Pancreas (tissue), 10 donors: ENCODE results near the gene GRIA3. TPM values are rescaled to one million over a fixed set of nuclear protein-coding genes. Genes with fewer than 3 reads are reported as not detected.

Source experiments
- ATAC-seq, 4 donors: fragments of 200-7000 bp; cut with Tn5 transposase; one replicate each; pipeline versions ENCODE4 v1.8.0 to v1.9.1; 2020; ENCODE audit warnings: mild to moderate bottlenecking in 4 of 4, moderate library complexity in 4 of 4
- DNase-seq, 6 donors: peaks; one replicate each; pipeline ENCODE4 v3.0.0-alpha.2; 2020
- FAIRE-seq: peaks from 2 replicates; lab custom pipeline; 2012; peaks lifted over from hg19 to GRCh38; lab: Jason Lieb, UNC
- H3K27ac ChIP-seq, 4 donors: fragments of 200-600 bp; sonication (generic); 1 replicate in 3 of 4; 2 replicates in 1 of 4; pipeline versions ENCODE4 v1.5.0 to v1.8.0; 2020
- H3K27me3 ChIP-seq, 4 donors: fragments of 200-600 bp; one replicate each; pipeline ENCODE4 v1.8.0; 2021
- H3K36me3 ChIP-seq, 3 donors: fragments of 200-600 bp; sonication (generic) in 1 of 3; one replicate each; pipeline versions ENCODE4 v1.5.0 to v1.8.0; 2020 to 2021
- H3K4me1 ChIP-seq, 3 donors: fragments of 200-600 bp; one replicate each; pipeline ENCODE4 v1.8.0; 2021
- H3K4me3 ChIP-seq, 4 donors: fragments of 200-600 bp; sonication (generic) in 2 of 4; one replicate each; pipeline versions ENCODE4 v1.5.0 to v1.8.0; 2020 to 2021
- H3K9me3 ChIP-seq, 4 donors: fragments of 200-600 bp; one replicate each; pipeline ENCODE4 v1.8.0; 2021
- CTCF ChIP-seq, 4 donors: fragments of 200-600 bp; sonication (generic) in 3 of 4; IDR thresholded peaks; one replicate each; pipeline versions ENCODE4 v1.5.0 to v1.8.0; 2021; ENCODE audit warnings: antibody characterized with exemption in 4 of 4
- WGBS, 2 donors: extraction: QIAGEN DNeasy Blood & Tissue Kit; methylation state at CpG; one replicate each; pipeline ENCODE4 v1.1.7; 2013; 5-methylcytosine and 5-hydroxymethylcytosine counted together
- intact Hi-C, 3 donors: fragments of 100-400 bp; cut with DNase I; formaldehyde crosslinking; loops; one replicate each; pipeline versions ENCODE4 v1.11.1 to v1.14.2; 2022
- polyA plus RNA-seq, 2 donors: library from polyadenylated mRNA; stranded (reverse); fragments of 200-250 nt; gene quantifications; one replicate each; pipeline ENCODE4 v1.2.3, GENCODE V29; 2013
- total RNA-seq, 6 donors: library from RNA; stranded (reverse); fragmentation: NEBNext Ultra II Directional in 4 of 6; extraction: Animal tissue kit (Norgen Biotek cat#: 25700) in 4 of 6; gene quantifications; one replicate each; pipeline versions ENCODE4 v1.2.1 to v1.2.4, GENCODE V29; 2021 to 2023
- donor health status: healthy with polysubstance abuse.
- donor health status: DM: no; HTN: no; CAD: no; lungs with moderate emphysema.
- donor health status: DM: no; HTN: no; CAD: no.
- donor health status: control.
- donor health status: control.
- donor health status: Bipolar disorder and iron deficiency.
- donor health status: DM: yes; HTN: yes; CAD: no.
- donor health status: DM: no; HTN: no; CAD: no.
- donor health status: DM: no; HTN: no; CAD: no.
- donor health status: DM: yes; HTN: yes; CAD: no.

The GRIA3 gene
- total and polyA plus RNA-seq, 8 donors = 0.28 to 11.8 (median 1.6) TPM

DNA sequence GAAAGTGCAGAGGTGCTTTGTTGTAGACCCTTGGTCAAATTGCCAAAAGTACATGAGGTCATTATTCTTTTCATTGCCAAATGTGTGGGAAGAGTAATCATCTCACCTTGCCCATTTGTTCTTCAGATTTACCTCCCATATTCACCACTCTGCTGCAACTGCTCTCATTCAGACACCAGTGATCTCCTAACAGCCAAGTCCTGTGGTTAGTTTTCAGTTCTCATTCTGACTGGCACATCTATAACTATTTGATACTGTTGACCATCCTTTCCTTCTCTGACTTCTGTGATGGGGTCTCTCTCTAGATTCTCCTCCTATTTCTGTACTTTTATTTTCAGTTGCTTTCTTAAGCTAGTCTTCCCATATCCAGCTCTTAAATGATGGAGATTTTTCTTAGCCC, 39.8 kb downstream of the GRIA3 start:
- Histone ChIP-seq H3K9me3 (no peaks in the 10 kb centered on the region), H3K4me1 (peaks cover 4 to 9% (median 7%) of the 10 kb centered on the region in 3 donors), H3K27ac (no peak overlapping the region), H3K4me3 (no peak overlapping the region), H3K27me3 (no peaks in the 10 kb centered on the region), H3K36me3 (no peaks in the 10 kb centered on the region)
- DNase-seq (no peak), FAIRE-seq (no peak), ATAC-seq (peak in 1 of 4 donors; percentile 4)
- intact Hi-C loops = no loop called here
- no peak for TF ChIP-seq CTCF (IDR thresholded peaks at IDR 0.05)

DNA sequence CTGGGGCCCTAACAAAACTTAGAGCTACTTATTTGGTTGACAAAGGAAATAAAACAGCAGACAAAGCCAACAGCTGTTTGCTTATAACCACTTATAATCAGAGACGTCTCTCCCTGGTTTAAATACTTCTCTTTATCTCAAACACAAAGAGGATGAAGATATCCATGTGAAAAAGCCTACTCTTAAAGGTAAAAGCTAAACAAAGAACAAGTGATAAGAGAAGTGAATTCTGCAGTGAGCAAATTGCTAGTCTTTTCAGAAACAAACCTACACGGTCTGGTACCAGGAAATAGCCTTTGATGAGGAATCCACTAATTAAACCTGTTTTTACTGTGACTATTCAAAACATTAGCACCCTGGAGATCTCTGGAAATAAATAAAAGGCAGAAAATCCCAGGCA, 46.7 kb downstream of the GRIA3 start:
- H3K36me3 ChIP-seq = no peaks in the 10 kb centered on the region
- ATAC-seq (no peak), FAIRE-seq (no peak), DNase-seq (no peak)
- no peak overlapping the region for H3K27ac ChIP-seq
- no peak overlapping the region for H3K4me3 ChIP-seq
- 27 to 28% methylated on average over 2 of the region's 2 CpGs for WGBS, 2 donors
- no peak for TF ChIP-seq CTCF (IDR thresholded peaks at IDR 0.05)
- H3K27me3 ChIP-seq = no peaks in the 10 kb centered on the region
- no peaks in the 10 kb centered on the region for H3K9me3 ChIP-seq
- intact Hi-C loops = no loop called here
- H3K4me1 ChIP-seq = no peaks in the 10 kb centered on the region

DNA sequence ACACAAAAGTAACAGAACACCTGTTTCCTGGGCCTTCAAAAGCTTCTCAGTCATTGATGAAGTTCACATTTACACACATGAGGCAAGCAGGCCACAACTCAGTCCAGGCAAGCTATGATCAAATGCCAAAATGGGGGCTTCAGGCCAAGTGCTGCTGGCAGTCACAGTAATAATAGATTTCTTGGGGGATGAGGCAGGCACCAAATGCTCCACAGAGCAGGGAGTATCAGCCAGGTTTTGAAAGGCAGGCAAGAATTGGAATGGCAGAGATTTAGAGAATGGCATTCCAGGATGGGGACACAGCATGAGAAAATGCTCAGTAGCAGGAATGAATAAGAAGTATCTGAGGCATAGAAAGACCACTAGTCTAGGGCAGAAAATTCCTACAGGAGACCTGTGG, 52.8 kb downstream of the GRIA3 start:
- Histone ChIP-seq H3K27ac (no peak overlapping the region), H3K4me3 (no peak overlapping the region), H3K9me3 (no peaks in the 10 kb centered on the region), H3K36me3 (no peaks in the 10 kb centered on the region), H3K27me3 (no peaks in the 10 kb centered on the region), H3K4me1 (no peaks in the 10 kb centered on the region)
- TF ChIP-seq CTCF (IDR thresholded peaks at IDR 0.05) = no peak
- DNase-seq = no peak
- intact Hi-C loops = no loop called here
- FAIRE-seq = no peak
- ATAC-seq = no peak

GRCh38 chrX:123237271-123237670, 53.2 kb downstream of the GRIA3 start:
- intact Hi-C loops = no loop called here
- Histone ChIP-seq H3K36me3 (no peaks in the 10 kb centered on the region), H3K27me3 (no peaks in the 10 kb centered on the region), H3K27ac (no peak overlapping the region), H3K4me3 (no peak overlapping the region), H3K4me1 (no peaks in the 10 kb centered on the region), H3K9me3 (no peaks in the 10 kb centered on the region)
- WGBS, 2 donors = 66 to 86% methylated on average over 3 of the region's 3 CpGs
- no peak for TF ChIP-seq CTCF (IDR thresholded peaks at IDR 0.05)
- no peak for ATAC-seq
- no peak for DNase-seq
- FAIRE-seq = no peak

DNA sequence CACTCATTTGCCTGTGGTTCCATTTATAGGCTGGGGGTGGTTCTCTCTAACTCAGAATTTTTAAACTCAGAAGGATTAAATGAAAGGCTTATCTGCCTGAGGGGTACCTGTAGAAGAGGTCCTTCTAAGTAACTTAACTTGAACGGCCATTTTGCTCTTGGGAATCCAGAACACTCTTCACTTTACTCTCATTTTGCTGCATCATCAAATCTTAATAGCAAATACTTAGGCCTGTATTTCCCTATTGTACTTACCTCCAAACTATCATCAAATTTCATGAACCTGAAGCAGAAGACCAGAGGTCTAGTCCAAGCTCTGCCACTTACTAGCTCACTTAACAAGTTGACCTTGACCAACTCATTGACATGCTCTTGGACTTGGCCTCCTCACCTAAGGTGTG, 70.4 kb downstream of the GRIA3 start:
- DNase-seq = no peak
- H3K27ac ChIP-seq = no peak overlapping the region
- H3K4me3 ChIP-seq = no peak overlapping the region
- TF ChIP-seq CTCF (IDR thresholded peaks at IDR 0.05) = no peak
- 63 to 73% methylated on average over 1 of the region's 1 CpG for WGBS, 2 donors
- H3K4me1 ChIP-seq = no peaks in the 10 kb centered on the region
- no peaks in the 10 kb centered on the region for H3K9me3 ChIP-seq
- no peaks in the 10 kb centered on the region for H3K36me3 ChIP-seq
- no peak for FAIRE-seq
- no peaks in the 10 kb centered on the region for H3K27me3 ChIP-seq
- ATAC-seq = no peak
- intact Hi-C loops = no loop called here
